HL-60/S4 (cell line): Measurements from ENCODE around the gene KRT73.

ENCODE experiments used
- in situ Hi-C: fragments of 300-500 bp; cut with MboI; formaldehyde crosslinking; loops from 2 replicates; pipeline ENCODE4 v1.14.3; 2022; ENCODE audit warnings: low sequenced_read_pairs

Gene KRT73

GRCh38 chr12:52577316-52577715, 41.0 kb downstream of the KRT73 start:
- in situ Hi-C loops, result no loop called here

- in situ Hi-C loops, result no loop called here
These were observed 42.4 kb downstream of the KRT73 start for GRCh38 chr12:52575948-52576347.

- in situ Hi-C loops, result no loop called here
These were observed 43.1 kb downstream of the KRT73 start for GRCh38 chr12:52575256-52575655.

GRCh38 chr12:52573743-52574142, 44.6 kb downstream of the KRT73 start, which contains the start of gene KRT74:
Gene KRT74 (minus strand): TSS chr12:52573843. CDS start chr12:52573777, 66 bp downstream.
- in situ Hi-C loops, result no loop called here

GRCh38 chr12:52573306-52573705, 45.1 kb downstream of the KRT73 start:
- in situ Hi-C loops, result no loop called here

- in situ Hi-C loops, result no loop called here
These were observed 47.8 kb downstream of the KRT73 start for GRCh38 chr12:52570511-52570910.

- in situ Hi-C loops, result no loop called here
These were observed 50.2 kb downstream of the KRT73 start for GRCh38 chr12:52568111-52568510.

GRCh38 chr12:52566847-52567291, 51.5 kb downstream of the KRT73 start:
- in situ Hi-C loops, result no loop called here

- in situ Hi-C loops, result no loop called here
These were observed 53.8 kb downstream of the KRT73 start for GRCh38 chr12:52564582-52564981.

- in situ Hi-C loops, result no loop called here
These were observed 56.4 kb downstream of the KRT73 start for GRCh38 chr12:52561880-52562449.

GRCh38 chr12:52559979-52560378, 58.4 kb downstream of the KRT73 start:
- in situ Hi-C loops, result no loop called here

GRCh38 chr12:52558781-52559445, 59.4 kb downstream of the KRT73 start:
- in situ Hi-C loops, result no loop called here
